Measurements from ENCODE around the gene BIVM. TPM values are rescaled to one million over a fixed set of nuclear protein-coding genes. Genes with fewer than 3 reads are reported as not detected.

Gene BIVM
- total RNA-seq, 2 experiments from 2014 or later = 21.3 to 24.2 TPM

DNA sequence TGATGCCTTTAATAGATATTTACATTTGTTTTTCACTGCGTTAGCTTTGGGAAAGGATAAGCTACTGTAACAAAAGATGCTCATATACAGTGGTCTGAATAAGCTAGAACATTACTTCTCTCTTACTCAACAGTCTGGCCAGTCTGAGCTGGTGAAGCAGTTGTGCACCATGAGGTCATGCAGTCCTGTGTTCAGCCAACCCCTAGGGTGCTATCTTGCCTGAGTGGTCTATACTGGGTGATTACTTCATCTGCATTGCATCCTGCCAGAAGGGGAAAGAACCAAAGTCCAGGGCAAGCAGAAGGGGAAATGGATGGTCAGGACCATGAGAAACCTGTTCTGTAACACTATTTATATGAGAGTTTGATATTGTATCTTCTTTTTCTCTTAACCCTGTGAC lies 78.4 kb downstream of the BIVM start:
- POLR2A ChIA-PET = no interaction called here
- peaks cover 40% of the 10 kb centered on the region for H3K36me3 Mint-ChIP-seq (ENCODE audit: low read depth)
- CTCF ChIA-PET = interaction anchor here (0.9 to 1.3 kb wide), 2 partner anchors 13 to 38 kb away, joined by 3 to 6 read pairs; no protein-coding TSS in a partner anchor
- no peak overlapping the region for H3K4me3 Mint-ChIP-seq
- H3K27me3 Mint-ChIP-seq = no peaks in the 10 kb centered on the region
- H3K9me3 Mint-ChIP-seq = no peaks in the 10 kb centered on the region
- DNase-seq = no peak
- H3K27ac Mint-ChIP-seq = no peak overlapping the region
- peaks cover 2% of the 10 kb centered on the region for H3K4me1 Mint-ChIP-seq

DNA sequence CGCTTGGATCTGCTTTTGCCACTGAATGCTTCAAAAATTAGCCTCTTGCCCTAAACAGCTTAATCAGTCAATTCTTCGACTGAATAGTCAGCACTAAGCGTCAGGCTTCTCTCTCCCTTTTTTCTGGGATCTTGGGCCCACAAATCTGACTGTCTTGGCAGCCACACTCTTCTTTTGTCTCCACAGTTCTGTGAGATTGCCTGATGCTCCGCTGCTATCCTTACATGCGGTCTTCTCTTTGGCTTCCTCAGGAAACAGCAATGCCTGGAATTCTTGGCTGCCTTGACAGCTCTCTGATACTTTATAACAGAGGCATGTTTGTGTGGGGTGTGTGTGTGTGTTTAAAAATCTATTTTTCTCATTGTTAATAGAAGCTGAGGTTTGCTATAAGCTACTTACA lies 79.6 kb downstream of the BIVM start:
- Mint-ChIP-seq H3K4me1 (no peaks in the 10 kb centered on the region), H3K36me3 (ENCODE audit: low read depth) (peaks cover 31% of the 10 kb centered on the region), H3K27me3 (no peaks in the 10 kb centered on the region), H3K9me3 (no peaks in the 10 kb centered on the region), H3K4me3 (no peak overlapping the region), H3K27ac (no peak overlapping the region)
- POLR2A ChIA-PET = no interaction called here
- CTCF ChIA-PET = no interaction called here
- no peak for DNase-seq

DNA sequence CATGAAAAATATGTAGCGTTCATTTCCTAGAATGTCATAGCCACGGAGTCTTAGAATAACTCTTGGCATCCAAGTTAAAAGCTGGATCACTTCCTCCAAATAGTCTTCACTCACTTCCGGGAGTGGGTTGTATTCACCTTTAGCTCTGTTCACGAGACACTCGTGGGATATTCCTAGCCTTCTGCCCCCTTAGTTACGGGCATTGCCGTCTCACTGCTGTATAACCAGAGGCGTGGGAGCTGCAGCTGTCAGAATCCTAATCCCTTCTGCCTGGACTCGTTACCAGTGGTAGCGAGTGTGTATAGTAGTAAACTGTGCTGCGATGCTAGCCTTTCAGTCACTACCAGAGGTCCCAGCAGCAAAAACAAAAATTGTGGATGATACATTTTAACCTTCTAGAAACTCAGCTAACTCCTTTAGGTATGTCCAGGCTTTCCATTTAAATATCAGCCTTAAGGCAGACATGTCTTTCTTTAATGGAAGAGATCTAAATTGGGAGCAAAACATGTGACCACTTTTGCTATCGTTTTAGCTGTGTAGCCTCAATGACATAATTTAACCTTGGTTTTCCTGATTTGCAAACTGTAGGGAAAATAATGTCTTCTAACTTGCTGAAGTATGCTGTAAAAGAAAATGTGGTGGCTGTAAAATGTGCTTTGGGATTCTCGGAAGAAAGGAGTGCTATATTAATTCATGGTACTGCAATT lies 81.0 kb downstream of the BIVM start:
- POLR2A ChIA-PET = no interaction called here
- H3K4me3 Mint-ChIP-seq = no peak overlapping the region
- H3K4me1 Mint-ChIP-seq = no peaks in the 10 kb centered on the region
- no peak overlapping the region for H3K27ac Mint-ChIP-seq
- no peak for DNase-seq
- H3K36me3 Mint-ChIP-seq (ENCODE audit: low read depth) = peaks cover 26% of the 10 kb centered on the region
- CTCF ChIA-PET = no interaction called here
- H3K9me3 Mint-ChIP-seq = no peaks in the 10 kb centered on the region
- no peaks in the 10 kb centered on the region for H3K27me3 Mint-ChIP-seq

DNA sequence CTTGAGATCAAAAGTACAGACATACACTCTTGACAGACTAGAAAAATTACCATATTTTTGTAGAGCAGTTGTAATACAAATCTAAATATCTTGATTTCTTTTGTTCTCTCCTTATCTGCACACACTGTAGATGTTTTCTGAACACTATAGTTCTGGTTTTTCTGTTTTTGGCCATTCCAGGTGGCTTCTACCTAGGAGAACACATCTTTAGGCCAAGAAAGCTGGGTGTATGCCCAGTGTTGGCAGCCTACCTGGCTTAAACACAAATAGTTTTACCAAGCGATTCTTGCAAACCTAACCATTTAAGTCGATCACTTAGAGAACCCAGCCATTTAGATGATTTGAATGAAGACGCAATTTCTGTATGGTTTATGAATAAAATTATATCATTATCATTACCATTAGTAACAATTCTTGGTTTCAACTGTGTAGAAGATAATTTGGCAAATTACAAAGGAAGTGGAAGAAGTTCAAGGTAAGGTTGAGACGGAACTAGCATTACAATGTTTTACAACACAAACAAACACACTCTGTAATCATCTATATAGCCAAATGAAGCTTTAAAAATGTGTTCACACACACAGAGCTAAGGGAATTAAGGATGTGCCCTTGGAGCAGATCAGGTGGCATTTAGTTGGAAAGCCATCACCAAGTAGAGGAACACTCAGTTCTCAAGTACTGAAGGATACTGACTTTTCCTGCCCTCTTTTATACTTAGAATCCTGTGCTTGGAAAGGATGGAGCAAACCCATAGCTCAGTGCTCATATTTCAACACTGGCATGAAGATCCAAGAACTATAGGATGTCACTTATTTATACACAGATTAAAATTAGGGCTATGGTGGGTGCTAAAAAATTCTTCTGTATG lies 83.1 kb downstream of the BIVM start:
- POLR2A ChIA-PET = no interaction called here
- CTCF ChIA-PET = no interaction called here
- H3K9me3 Mint-ChIP-seq = no peaks in the 10 kb centered on the region

More for the DNA sequence above, 83.1 kb downstream of the BIVM start:
- Mint-ChIP-seq H3K27ac (no peak overlapping the region), H3K4me3 (no peak overlapping the region), H3K4me1 (no peaks in the 10 kb centered on the region), H3K27me3 (no peaks in the 10 kb centered on the region), H3K36me3 (ENCODE audit: low read depth) (peaks cover 7% of the 10 kb centered on the region)
- no peak for DNase-seq

Other genes starting within 250 kb of the BIVM start
- gene TPP2, start 202.1 kb upstream of the BIVM start, total RNA-seq = 100 to 1,000 TPM in 1 of 2 experiments, 10 to 100 TPM in 1; 95.9 to 115 TPM
- not detected for gene METTL21C, start 104.1 kb upstream of the BIVM start, total RNA-seq
- 10 to 100 TPM; 30.3 to 32.9 TPM for gene TEX30, start 25.3 kb upstream of the BIVM start, total RNA-seq
- gene POGLUT2, start 143 bp upstream of the BIVM start, total RNA-seq = 1 to 10 TPM; 6.8 to 7.6 TPM
- gene ERCC5, start 46.9 kb downstream of the BIVM start, total RNA-seq = 10 to 100 TPM; 92.6 to 94.9 TPM